GM19240 (cell line): ENCODE data around the gene ZNF692.
A peak's percentile ranks its signal among the peaks of the same experiment; 100 is the strongest.
"Not testable (repeated sequence)": the region's sequence is repeated elsewhere in the genome, so short reads cannot be mapped to it uniquely, and the experiment has no call there.

Experiments used
- DNase-seq: peaks from one replicate; pipeline ENCODE4 v3.0.0; 2011; ENCODE audit warnings: low spot score; ENCODE audit not compliant: insufficient read length

ZNF692 gene

GRCh38 chr1:248850124-248850523 lies 8.8 kb downstream of the ZNF692 start:
- no peak for DNase-seq

- no peak for DNase-seq
These were observed 9.2 kb downstream of the ZNF692 start for GRCh38 chr1:248849637-248850036.

DNA sequence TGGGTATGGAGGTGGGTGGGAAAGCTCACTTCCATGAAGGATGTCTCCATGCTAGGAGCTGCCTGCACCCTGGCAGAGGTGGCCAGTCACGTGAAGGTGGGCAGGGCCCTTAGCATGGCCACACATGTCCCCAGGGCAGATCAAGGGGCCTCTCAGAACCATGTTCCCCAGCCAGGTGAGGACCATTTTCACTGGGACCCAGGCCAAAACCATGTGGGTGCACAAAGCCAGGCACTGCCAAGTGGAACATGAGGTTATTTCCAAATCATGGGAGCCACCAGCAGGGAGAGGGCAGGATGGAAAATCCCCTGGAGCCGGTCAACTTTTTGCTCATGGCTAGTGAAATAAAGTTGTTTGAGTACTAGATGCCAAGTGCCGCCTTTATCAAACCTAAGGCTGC lies 9.7 kb downstream of the ZNF692 start:
- no peak for DNase-seq

DNA sequence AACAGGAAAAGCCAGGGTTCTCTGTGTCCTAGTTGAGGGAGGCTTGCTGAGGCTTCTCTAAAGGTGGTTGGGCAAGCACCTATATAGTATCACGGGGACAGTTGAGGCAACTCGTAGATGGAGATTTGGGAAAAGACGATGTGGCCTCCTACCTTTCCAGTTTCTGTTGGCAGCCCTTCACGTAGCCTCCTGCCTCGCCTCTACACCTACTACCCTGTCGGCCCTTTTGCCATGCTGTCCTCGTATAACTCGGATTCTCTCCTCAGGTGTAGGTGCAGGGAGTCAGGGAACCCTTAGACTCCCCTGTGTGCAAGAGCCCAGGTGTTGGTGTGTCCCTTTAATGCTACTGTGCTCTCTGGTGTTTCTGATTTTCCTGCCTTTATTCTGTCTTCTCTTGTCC lies 10.3 kb downstream of the ZNF692 start:
- no peak for DNase-seq

DNA sequence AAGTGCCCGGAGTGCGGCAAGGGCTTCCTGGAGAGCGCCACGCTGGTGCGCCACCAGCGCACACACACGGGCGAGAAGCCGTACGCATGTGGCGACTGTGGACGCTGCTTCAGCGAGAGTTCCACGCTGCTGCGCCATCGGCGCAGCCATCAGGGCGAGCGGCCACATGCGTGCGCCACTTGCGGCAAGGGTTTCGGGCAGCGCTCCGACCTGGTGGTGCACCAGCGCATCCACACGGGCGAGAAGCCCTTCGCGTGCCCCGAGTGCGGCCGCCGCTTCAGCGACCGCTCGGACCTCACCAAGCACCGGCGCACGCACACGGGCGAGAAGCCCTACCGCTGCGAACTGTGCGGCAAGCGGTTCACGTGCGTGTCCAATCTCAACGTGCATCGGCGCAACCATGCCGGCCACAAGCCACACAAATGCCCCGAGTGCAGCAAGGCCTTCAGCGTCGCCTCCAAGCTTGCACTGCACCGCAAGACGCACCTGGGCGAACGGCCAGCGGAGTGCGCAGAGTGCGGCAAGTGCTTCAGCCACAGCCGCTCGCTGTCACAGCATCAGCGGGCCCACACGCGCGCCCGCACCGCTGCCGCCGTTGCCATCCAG lies 10.8 kb downstream of the ZNF692 start:
- no peak for DNase-seq

GRCh38 chr1:248847181-248847955 lies 11.5 kb downstream of the ZNF692 start:
- DNase-seq = no peak

DNA sequence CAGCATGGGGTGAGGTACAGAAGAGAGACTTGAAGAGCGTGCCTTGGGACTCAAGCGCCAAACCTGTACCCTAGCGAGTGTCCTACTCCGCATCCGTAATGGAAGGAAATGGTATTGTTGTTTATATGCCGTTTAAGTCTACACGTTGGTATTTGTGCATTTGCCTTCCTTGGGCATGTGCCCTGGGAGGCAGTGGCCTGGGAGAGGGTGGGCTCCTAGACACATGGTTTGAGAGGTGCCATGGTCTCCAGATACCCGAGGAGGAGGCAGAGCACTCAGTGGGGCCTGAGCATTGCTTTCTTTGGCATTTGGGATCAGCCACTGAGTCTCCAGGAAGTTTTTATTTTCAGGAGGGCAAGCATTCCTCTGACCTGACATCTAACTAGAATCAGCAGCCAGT lies 14.4 kb downstream of the ZNF692 start:
- no peak for DNase-seq

- no peak for DNase-seq
These were observed 15.2 kb downstream of the ZNF692 start for GRCh38 chr1:248843687-248844086.

DNA sequence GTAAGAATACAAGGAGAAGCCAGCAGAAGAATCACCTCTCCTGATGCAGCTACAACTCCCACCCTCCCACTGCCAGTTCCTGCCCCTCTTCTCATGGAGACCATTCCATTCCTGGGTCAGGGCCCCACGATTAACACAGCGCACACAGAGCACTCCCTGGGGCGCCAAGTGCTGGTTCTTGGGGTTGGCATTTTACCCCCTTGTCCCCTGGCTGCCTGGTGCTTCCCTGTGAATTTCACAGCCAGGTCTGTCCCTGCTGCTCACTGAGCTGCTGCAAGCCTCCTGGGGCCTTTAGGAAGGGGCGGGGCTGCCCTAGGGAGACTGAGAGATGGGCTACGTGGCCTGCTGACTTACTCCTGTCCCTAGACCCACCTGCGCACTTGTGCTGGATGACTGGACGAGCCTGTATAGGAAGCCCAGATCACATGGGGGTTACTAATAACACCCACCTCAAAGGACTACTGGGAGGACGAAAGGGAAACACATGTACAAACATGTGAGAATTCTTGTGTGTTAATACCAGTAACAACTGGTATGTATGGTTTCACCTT lies 16.0 kb downstream of the ZNF692 start:
- no peak for DNase-seq

GRCh38 chr1:248841702-248842395 lies 17.0 kb downstream of the ZNF692 start:
- no peak for DNase-seq

- no peak for DNase-seq
These were observed 17.9 kb downstream of the ZNF692 start for GRCh38 chr1:248840946-248841345.

GRCh38 chr1:248839168-248839555 lies 19.7 kb downstream of the ZNF692 start:
- DNase-seq = no peak

GRCh38 chr1:248838357-248839167 lies 20.3 kb downstream of the ZNF692 start:
- DNase-seq = peak; percentile 71

GRCh38 chr1:248837781-248838356 lies 21.0 kb downstream of the ZNF692 start, which contains the start of gene ZNF672:
Gene ZNF672, plus strand, starts transcription at chr1:248838224. Its CDS starts 9,051 bp downstream, at chr1:248847275.
- peak; percentile 93 for DNase-seq

- no peak for DNase-seq
These were observed 21.7 kb downstream of the ZNF692 start for GRCh38 chr1:248837045-248837780.

- no peak for DNase-seq
These were observed 24.4 kb downstream of the ZNF692 start for GRCh38 chr1:248834343-248834940.

- DNase-seq = no peak
These were observed 27.0 kb downstream of the ZNF692 start for GRCh38 chr1:248831842-248832241.

GRCh38 chr1:248830718-248831017 lies 28.2 kb downstream of the ZNF692 start:
- DNase-seq = not testable (repeated sequence)

DNA sequence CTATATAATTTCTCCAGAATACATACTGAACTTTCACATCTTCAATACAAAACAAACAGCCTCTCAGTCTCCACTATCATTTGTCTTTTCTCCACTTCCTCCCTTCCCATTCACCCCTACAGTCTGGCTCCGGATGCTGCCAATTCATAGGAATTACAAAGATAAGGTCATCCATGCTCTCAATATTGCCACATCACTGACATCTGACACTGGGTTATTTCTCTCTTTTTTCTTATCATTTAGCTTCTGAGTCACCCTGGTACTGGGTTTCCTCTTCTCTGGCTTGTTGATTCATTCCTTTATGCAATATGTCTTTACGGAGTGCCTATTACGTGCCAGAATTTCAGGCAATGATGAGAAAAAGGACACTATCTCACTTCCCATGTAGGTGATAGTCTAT lies 30.0 kb downstream of the ZNF692 start:
- DNase-seq = no peak
